Activated T-cell treated with anti-CD3 and anti-CD28 coated beads, Interleukin-2, amount 50 U/mL, for 24 hours (primary cell): Measurements from ENCODE around the gene CDYL.

ENCODE experiments used
- DNase-seq: peaks from one replicate; pipeline ENCODE4 v3.0.0-alpha.2; 2020
- H3K27ac Mint-ChIP-seq: 2 replicates; pipeline ENCODE4 v1.8.0; 2020; ENCODE audit warnings: mild to moderate bottlenecking, mixed read lengths
- H3K27me3 Mint-ChIP-seq: 2 replicates; pipeline ENCODE4 v1.8.0; 2020; ENCODE audit warnings: mixed read lengths
- H3K36me3 Mint-ChIP-seq: 2 replicates; pipeline ENCODE4 v1.8.0; 2020; ENCODE audit warnings: low read depth, mixed read lengths
- H3K4me1 Mint-ChIP-seq: 2 replicates; pipeline ENCODE4 v1.8.0; 2020; ENCODE audit warnings: low read depth, mixed read lengths
- H3K4me3 Mint-ChIP-seq: 2 replicates; pipeline ENCODE4 v1.8.0; 2020; ENCODE audit warnings: mild to moderate bottlenecking, moderate library complexity, mixed read lengths
- H3K9me3 Mint-ChIP-seq: 2 replicates; pipeline ENCODE4 v1.8.0; 2020; ENCODE audit warnings: mixed read lengths

The CDYL gene

GRCh38 chr6:4759997-4760396, 16.2 kb upstream of the CDYL start:
- Mint-ChIP-seq H3K4me1 (no peaks in the 10 kb centered on the region), H3K36me3 (no peaks in the 10 kb centered on the region), H3K27ac (no peak overlapping the region), H3K4me3 (no peak overlapping the region), H3K9me3 (peaks cover 18% of the 10 kb centered on the region), H3K27me3 (peaks cover 43% of the 10 kb centered on the region)
- DNase-seq: no peak

GRCh38 chr6:4760773-4761172, 15.4 kb upstream of the CDYL start:
- no peak for DNase-seq
- Mint-ChIP-seq H3K27ac (no peak overlapping the region), H3K27me3 (peaks cover 39% of the 10 kb centered on the region), H3K9me3 (peaks cover 18% of the 10 kb centered on the region), H3K4me3 (no peak overlapping the region), H3K4me1 (no peaks in the 10 kb centered on the region), H3K36me3 (no peaks in the 10 kb centered on the region)

- Mint-ChIP-seq H3K4me1 (no peaks in the 10 kb centered on the region), H3K4me3 (no peak overlapping the region), H3K36me3 (no peaks in the 10 kb centered on the region), H3K9me3 (peaks cover 18% of the 10 kb centered on the region), H3K27ac (no peak overlapping the region), H3K27me3 (peaks cover 34% of the 10 kb centered on the region)
- no peak for DNase-seq
Observed at GRCh38 chr6:4762294-4762693, 13.9 kb upstream of the CDYL start.

DNA sequence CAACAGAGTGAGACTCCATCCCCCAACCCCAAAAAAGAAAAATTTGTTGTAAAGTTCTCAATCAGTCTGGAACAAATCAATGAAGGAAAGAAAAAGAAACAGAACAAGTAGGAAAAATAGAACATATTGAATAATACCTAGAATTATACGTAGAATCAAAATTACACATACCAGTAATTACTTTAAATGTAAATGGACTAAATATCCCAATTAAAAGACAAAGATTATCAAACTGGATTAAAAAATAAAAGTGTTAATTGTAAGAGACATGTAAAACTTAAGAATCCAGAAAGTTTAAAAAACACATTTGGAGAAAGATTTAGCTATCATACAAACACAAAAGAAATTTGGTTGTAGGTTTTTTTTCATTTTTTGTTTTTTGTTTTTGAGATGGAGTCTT, 12.3 kb upstream of the CDYL start:
- H3K4me3 Mint-ChIP-seq: no peak overlapping the region
- H3K9me3 Mint-ChIP-seq: peaks cover 18% of the 10 kb centered on the region
- H3K27me3 Mint-ChIP-seq: peaks cover 33% of the 10 kb centered on the region
- no peaks in the 10 kb centered on the region for H3K36me3 Mint-ChIP-seq
- DNase-seq: no peak
- no peak overlapping the region for H3K27ac Mint-ChIP-seq
- no peaks in the 10 kb centered on the region for H3K4me1 Mint-ChIP-seq

- no peak overlapping the region for H3K4me3 Mint-ChIP-seq
- peaks cover 9% of the 10 kb centered on the region for H3K9me3 Mint-ChIP-seq
- H3K27ac Mint-ChIP-seq: no peak overlapping the region
- peaks cover 4% of the 10 kb centered on the region for H3K27me3 Mint-ChIP-seq
- no peak for DNase-seq
- peaks cover 12% of the 10 kb centered on the region for H3K4me1 Mint-ChIP-seq
- no peaks in the 10 kb centered on the region for H3K36me3 Mint-ChIP-seq
Observed at GRCh38 chr6:4768815-4769214, 7.4 kb upstream of the CDYL start.

DNA sequence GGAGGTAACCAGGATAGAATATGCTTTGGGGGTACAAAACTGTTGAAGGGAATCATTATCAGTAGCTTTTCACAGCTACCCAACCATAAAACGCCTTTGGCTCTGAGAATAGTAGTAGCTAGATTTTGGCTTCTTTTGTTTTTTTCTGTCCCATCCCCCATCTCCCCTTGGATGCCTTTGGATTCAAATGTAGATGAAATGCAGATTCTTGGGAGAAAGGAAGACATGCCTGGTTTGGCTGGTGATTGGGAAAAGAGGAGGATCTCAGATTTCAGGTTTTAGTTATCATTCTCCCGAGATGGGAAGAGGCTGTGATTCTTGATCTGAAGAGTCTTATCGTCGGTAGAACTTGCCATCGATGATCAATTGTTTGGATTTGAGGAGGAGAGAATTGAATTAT, 3.5 kb upstream of the CDYL start:
- peaks cover 19% of the 10 kb centered on the region for H3K27me3 Mint-ChIP-seq
- H3K4me3 Mint-ChIP-seq: no peak overlapping the region
- peaks cover 13% of the 10 kb centered on the region for H3K9me3 Mint-ChIP-seq
- no peak overlapping the region for H3K27ac Mint-ChIP-seq
- H3K4me1 Mint-ChIP-seq: peaks cover 32% of the 10 kb centered on the region
- peaks cover 2% of the 10 kb centered on the region for H3K36me3 Mint-ChIP-seq
- DNase-seq: no peak

DNA sequence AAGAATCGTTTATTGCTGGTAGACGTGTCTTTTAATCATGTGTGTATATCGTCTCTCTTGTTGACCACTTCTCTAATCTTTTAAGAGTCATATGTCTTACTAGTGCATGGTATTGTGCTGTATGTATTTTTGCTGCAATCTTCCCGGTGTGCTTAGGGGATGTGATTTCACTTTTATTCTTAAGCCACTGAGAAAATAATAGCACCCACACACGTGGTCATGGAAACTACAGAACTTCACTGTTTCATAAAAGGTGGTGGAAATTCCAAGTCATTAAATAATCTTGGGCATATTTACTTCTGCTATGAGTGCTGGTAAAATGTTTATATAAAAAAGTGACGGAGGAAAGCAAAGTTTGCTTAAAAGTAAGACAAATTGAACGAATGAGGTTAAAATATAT, 3.0 kb upstream of the CDYL start:
- Mint-ChIP-seq H3K4me3 (no peak overlapping the region), H3K27ac (no peak overlapping the region)

DNA sequence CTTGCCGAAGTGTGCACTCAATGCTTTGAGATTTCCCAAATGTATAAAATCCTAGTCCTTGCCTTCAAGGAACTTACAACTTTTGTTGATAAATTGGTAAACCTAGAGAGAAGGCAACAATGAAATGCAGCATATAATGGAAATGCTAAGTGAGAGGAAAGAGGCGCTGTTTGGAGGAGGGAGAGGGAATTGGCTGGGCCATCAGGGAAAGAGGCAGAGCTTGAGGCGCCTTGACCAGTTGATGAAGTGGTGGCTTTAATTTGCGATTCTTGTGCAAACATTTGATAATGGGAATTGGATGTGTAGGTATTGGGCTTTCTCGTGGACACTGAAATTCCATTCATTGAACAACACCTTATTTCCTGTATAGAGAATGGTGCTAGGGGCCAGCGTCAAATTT, 1.9 kb upstream of the CDYL start:
- DNase-seq: no peak
- H3K27me3 Mint-ChIP-seq: peaks cover 19% of the 10 kb centered on the region
- H3K9me3 Mint-ChIP-seq: peaks cover 26% of the 10 kb centered on the region
- peak overlapping the region; percentile 53 for H3K27ac Mint-ChIP-seq
- H3K36me3 Mint-ChIP-seq: peaks cover 9% of the 10 kb centered on the region
- H3K4me3 Mint-ChIP-seq: peak overlapping the region; percentile 72
- peaks cover 47% of the 10 kb centered on the region for H3K4me1 Mint-ChIP-seq

More for the DNA sequence above, 3.0 kb upstream of the CDYL start:
- no peak for DNase-seq
- H3K36me3 Mint-ChIP-seq: peaks cover 3% of the 10 kb centered on the region
- peaks cover 16% of the 10 kb centered on the region for H3K9me3 Mint-ChIP-seq
- H3K27me3 Mint-ChIP-seq: peaks cover 19% of the 10 kb centered on the region
- H3K4me1 Mint-ChIP-seq: peaks cover 36% of the 10 kb centered on the region

GRCh38 chr6:4774715-4775493, 1.3 kb upstream of the CDYL start:
- peaks cover 28% of the 10 kb centered on the region for H3K9me3 Mint-ChIP-seq
- H3K27ac Mint-ChIP-seq: peak overlapping the region; percentile 53
- peak overlapping the region; percentile 72 for H3K4me3 Mint-ChIP-seq
- H3K36me3 Mint-ChIP-seq: peaks cover 9% of the 10 kb centered on the region
- peaks cover 19% of the 10 kb centered on the region for H3K27me3 Mint-ChIP-seq
- no peak for DNase-seq
- peaks cover 51% of the 10 kb centered on the region for H3K4me1 Mint-ChIP-seq

GRCh38 chr6:4775494-4776130, 592 bp upstream of the CDYL start:
- DNase-seq: peak; percentile 80
- peaks cover 28% of the 10 kb centered on the region for H3K9me3 Mint-ChIP-seq
- peaks cover 9% of the 10 kb centered on the region for H3K36me3 Mint-ChIP-seq
- H3K27me3 Mint-ChIP-seq: peaks cover 19% of the 10 kb centered on the region
- peak overlapping the region; percentile 72 for H3K4me3 Mint-ChIP-seq
- H3K27ac Mint-ChIP-seq: peak overlapping the region; percentile 53
- H3K4me1 Mint-ChIP-seq: peaks cover 57% of the 10 kb centered on the region

DNA sequence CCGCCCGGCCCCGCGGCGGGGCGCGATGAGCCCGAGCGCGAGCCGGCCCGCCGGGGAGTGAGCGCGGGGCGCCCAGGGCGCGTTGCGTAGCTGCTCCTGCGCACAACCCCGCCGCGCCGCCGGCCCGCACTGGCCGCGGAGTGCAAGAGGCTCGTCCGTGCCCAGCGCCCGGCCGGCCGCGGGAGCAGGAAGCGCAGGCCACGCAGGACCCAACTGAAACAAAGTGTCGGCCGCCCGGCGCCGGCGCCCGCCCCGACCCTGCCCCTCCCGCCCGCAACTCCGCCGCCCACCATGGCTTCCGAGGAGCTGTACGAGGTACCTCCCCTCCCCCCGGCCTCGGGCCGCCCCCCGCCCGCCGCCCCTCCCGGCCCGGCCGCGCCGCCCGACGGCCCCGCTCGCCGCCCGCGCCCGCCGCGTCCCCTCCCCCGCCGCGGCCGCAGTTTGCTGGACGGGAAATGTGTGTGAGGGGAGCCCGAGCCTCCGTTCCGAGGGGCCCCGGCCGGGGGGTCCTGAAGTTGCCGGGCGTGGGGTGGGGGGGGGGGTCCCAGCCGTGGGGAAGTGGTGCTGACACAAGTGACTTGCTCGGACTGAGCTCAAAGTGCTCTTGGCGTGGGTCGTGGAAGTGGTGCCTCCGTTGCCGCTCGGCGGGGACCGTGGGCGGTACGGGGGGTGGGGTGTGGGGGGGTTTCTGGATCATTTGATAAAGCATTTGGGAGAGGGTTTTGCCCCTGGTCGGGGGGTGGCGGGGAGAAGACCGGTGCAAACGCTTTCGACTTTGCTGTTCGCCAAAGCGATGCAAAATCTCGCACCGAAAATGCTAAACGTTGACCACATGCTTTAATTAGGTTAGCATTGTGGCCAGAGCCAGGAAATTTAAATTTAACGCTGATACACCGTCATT, 539 bp downstream of the CDYL start:
- peaks cover 9% of the 10 kb centered on the region for H3K36me3 Mint-ChIP-seq
- H3K27me3 Mint-ChIP-seq: peaks cover 19% of the 10 kb centered on the region
- H3K27ac Mint-ChIP-seq: peak overlapping the region; percentile 89
- peak overlapping the region; percentile 83 for H3K4me3 Mint-ChIP-seq
- H3K4me1 Mint-ChIP-seq: peaks cover 68% of the 10 kb centered on the region
- peak; percentile 58 for DNase-seq
- H3K9me3 Mint-ChIP-seq: peaks cover 28% of the 10 kb centered on the region

DNA sequence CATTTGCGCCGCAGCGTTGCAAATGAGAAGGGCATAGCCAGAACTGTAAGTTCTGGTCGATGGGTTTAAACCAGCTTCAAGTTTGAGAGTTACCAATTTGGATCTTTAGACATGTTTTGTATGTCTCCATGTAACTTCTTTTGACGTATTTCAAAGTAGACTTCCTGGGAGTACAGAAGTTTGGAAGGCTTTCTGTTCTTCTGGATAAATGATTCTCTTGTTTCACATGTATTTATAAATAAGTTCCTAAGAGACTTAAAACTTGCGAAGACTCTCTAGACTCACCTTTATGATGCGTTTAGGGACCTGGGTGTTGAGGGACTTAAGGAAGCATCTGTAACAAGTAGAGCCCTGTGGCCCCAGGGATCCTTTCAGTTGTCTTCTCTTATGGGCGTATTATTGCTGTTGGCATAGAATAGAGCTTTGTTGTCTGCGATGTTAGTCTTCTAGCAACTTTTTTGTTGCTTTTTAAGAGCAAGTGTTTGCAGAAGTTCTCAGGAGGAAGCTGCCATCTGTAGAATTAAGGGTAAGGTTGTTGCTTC, 1.3 kb downstream of the CDYL start:
- H3K4me1 Mint-ChIP-seq: peaks cover 75% of the 10 kb centered on the region
- H3K9me3 Mint-ChIP-seq: peaks cover 23% of the 10 kb centered on the region
- peaks cover 9% of the 10 kb centered on the region for H3K36me3 Mint-ChIP-seq
- peak overlapping the region; percentile 89 for H3K27ac Mint-ChIP-seq
- peak overlapping the region; percentile 83 for H3K4me3 Mint-ChIP-seq
- no peak for DNase-seq
- peaks cover 16% of the 10 kb centered on the region for H3K27me3 Mint-ChIP-seq

DNA sequence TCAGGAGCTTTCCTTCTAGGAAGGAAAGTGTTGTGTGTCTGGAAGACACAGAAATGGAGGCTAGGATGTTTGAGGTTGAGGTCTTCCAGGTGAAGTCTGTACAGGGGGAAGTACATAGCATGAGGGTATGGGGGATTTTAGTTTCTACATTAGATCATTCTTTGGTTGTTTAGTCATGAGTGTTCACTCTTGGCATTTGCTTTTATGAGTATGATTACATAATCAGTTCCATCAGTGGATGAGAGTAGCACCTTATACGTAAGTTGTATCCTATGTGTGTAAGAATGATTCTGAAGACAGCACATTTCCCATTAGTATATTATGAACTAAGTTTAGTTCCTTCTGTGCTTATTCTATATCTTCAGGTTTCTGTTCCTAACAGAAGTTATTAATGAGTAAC, 1.9 kb downstream of the CDYL start:
- H3K9me3 Mint-ChIP-seq: peaks cover 23% of the 10 kb centered on the region
- H3K4me3 Mint-ChIP-seq: peak overlapping the region; percentile 83
- H3K27me3 Mint-ChIP-seq: peaks cover 16% of the 10 kb centered on the region
- DNase-seq: no peak
- peak overlapping the region; percentile 89 for H3K27ac Mint-ChIP-seq
- peaks cover 75% of the 10 kb centered on the region for H3K4me1 Mint-ChIP-seq
- H3K36me3 Mint-ChIP-seq: peaks cover 11% of the 10 kb centered on the region

GRCh38 chr6:4780360-4780812, 4.2 kb downstream of the CDYL start:
- no peak overlapping the region for H3K4me3 Mint-ChIP-seq
- peaks cover 68% of the 10 kb centered on the region for H3K4me1 Mint-ChIP-seq
- no peak for DNase-seq
- peaks cover 19% of the 10 kb centered on the region for H3K9me3 Mint-ChIP-seq
- no peak overlapping the region for H3K27ac Mint-ChIP-seq
- peaks cover 11% of the 10 kb centered on the region for H3K36me3 Mint-ChIP-seq
- H3K27me3 Mint-ChIP-seq: no peaks in the 10 kb centered on the region
